GM18520 (cell line): ENCODE measurements around the gene C13orf46.
"Not testable (repeated sequence)": the region's sequence is repeated elsewhere in the genome, so short reads cannot be mapped to it uniquely, and the experiment has no call there.

ENCODE experiments used
- ATAC-seq: cut with Tn5 transposase; IDR thresholded peaks from one replicate; pipeline ENCODE4 v1.9.1; 2021; ENCODE audit not compliant: unreplicated experiment

C13orf46 gene

DNA sequence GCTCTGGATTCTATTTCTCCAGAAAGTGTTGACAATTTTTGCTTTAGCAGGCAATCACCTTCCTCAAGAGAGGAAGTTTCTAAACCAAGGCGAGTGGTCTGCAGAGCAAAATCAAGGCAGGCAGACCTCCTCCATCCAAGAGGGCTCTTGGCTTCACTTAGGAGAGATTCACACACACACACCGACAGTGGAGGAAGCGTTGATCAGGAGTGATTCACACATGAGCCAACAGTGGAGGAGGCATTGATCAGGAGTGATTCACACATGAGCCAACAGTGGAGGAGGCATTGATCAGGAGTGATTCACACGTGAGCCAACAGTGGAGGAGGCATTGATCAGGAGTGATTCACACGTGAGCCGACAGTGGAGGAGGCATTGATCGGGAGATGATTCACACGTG is 60.5 kb downstream of the C13orf46 start:
- ATAC-seq, result not testable (repeated sequence)

- ATAC-seq, result no peak
Observed at GRCh38 chr13:113912596-113912995, 61.3 kb downstream of the C13orf46 start.

DNA sequence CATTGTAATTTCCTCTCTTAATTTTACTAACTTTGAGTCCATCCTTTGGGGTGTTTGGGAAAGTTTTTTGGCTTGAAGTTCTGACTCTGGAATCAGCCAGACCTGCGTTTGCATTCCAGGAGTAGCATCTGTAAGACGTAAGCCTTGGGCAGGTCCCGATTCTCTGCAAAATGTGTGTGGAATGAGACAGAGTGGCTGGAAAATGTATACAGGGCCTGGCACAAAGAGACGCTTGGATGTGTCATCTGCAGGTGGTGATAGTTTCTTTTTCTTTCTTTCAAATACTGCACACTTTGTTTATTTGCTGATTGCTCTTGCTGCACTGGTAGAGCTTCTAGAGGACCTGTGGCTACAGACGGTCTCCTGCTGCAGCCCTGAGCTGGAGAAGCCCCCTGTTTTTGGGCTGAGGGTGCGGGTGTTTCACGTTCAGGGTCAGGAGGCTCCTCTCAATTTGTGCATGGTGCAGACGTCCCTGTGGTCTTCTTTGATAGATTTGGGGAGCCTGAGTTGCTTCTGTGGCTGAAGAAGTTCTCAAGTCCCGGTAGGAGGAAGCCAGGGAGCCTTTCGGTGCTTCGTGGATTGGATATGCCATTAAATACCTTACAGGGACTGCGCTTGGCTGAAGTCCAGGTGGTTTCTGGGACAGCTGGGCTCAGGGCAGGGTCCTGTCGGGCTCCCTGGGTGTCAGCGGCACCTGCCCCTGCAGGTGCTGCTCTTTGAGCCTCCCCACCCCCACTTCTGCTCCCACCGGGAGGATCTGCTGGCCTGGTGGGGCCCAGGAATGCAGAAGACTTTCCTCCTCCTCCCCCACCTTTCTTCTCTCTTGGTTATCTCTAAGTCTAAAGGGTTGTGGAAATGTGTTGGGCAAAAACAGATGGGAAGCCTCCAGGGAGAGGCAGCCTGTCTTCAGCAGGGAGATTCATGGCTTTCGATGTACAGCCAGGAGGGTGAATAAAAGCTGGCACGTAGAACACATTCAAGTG is 66.0 kb downstream of the C13orf46 start:
- ATAC-seq, result no peak

DNA sequence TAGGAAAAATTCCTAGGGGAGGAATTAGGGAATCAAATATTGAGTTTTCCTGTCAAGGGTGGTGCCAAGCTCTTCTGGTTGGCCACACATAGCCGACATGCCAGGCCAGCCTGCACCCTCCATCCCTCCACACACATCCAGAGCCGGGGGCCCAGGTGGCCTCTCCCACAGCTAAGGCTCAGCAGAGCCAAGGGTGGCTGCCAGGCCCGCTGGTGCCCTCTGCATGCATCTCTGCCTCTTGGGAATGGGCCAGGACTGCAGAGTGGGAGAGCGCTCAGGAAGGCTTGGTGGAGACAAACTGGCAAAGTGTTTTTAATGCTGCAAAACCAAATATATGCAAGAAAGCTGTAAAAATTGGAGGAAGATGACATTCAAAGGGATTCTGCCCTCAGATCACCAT is 67.3 kb downstream of the C13orf46 start:
- ATAC-seq, result no peak

DNA sequence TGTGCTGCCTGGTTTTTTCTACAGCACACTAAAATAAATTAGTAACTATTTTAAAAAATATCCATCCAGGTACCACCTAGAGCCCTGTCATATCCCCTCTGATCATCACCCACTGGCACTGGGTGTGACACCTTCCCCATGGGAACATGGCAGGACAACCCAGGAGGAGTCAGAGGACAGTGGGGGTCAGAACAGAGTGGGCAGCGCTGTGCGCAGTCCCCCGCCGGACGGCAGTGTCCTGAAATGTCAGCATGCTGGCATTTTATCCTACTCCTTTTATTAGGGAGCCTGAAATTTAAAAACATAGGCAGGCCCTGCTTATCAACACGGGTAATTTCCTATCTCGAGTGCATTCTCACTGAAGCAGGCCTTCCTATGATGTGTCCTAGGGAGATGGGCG is 67.9 kb downstream of the C13orf46 start:
- no peak for ATAC-seq

- ATAC-seq, result no peak
Observed at GRCh38 chr13:113905018-113905417, 68.9 kb downstream of the C13orf46 start.

- no peak for ATAC-seq
Observed at GRCh38 chr13:113904411-113904810, 69.5 kb downstream of the C13orf46 start.

GRCh38 chr13:113903912-113904311 is 70.0 kb downstream of the C13orf46 start:
- ATAC-seq, result no peak
